ENCODE measurements around the gene PPP2R3A.
"Not testable (repeated sequence)": the region's sequence is repeated elsewhere in the genome, so short reads cannot be mapped to it uniquely, and the experiment has no call there.

GRCh38 chr3:135937766-135938165, 27.8 kb upstream of the PPP2R3A start:
- not testable (repeated sequence) for TF ChIP-seq CTCF (conservative IDR thresholded peaks at IDR 0.05; ENCODE audit: low read length); EZH2phosphoT487 (IDR thresholded peaks at IDR 0.05; ENCODE audit: borderline replicate concordance)

Data from Loucy (cell line).